Smooth muscle cell of trachea (primary cell): ENCODE results near the gene CLCN3. TPM values are rescaled to one million over a fixed set of nuclear protein-coding genes. Genes with fewer than 3 reads are reported as not detected.

ENCODE experiments used
- total RNA-seq: library from RNA; depleted of rRNA; stranded (reverse); fragments of >200 nt; gene quantifications from 2 replicates; pipeline ENCODE4 v1.2.1, GENCODE V29; 2014

Gene CLCN3
- 53.4 and 69.8 TPM in 2 replicates for total RNA-seq

DNA sequence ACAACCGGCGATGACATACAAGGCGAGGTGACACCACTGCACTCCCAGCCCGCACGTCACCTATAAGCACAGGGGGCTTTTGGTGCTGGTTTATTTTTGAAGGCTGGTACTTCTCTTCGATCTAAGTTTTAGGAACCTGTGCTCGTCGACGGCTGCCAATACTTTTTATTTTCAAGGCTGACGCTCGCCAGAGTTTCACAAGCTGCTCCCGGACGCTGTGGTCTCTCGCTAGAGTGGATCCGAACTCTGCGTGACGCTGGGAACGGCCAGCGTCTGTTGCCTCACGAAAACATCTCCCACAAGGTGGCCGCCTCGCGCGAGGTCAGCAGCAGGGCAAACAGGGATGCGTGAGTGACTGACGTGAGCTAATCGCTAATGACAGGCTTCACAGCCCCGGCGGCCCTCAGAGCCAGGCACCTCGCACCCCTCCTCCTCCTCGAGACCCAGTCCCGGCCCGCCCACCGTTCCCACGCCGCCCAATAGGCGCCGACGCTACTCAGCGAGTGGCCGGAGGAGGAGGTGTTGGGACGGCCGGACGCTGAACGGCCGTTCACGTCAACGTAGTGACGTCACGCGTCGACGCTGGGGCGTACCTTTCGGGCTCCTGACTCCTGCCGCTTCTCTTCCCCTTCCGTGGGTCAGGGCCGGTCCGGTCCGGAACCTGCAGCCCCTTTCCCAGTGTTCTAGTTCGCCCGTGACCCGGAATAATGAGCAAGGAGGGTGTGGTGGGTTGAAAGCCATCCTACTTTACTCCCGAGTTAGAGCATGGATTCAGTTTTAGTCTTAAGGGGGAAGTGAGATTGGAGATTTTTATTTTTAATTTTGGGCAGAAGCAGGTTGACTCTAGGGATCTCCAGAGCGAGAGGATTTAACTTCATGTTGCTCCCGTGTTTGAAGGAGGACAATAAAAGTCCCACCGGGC, at the start of gene CLCN3:
CLCN3 (plus strand) TSS at position 621 of the 922 bp plus-strand sequence. CDS start 15,351 bp downstream, outside the sequence.

DNA sequence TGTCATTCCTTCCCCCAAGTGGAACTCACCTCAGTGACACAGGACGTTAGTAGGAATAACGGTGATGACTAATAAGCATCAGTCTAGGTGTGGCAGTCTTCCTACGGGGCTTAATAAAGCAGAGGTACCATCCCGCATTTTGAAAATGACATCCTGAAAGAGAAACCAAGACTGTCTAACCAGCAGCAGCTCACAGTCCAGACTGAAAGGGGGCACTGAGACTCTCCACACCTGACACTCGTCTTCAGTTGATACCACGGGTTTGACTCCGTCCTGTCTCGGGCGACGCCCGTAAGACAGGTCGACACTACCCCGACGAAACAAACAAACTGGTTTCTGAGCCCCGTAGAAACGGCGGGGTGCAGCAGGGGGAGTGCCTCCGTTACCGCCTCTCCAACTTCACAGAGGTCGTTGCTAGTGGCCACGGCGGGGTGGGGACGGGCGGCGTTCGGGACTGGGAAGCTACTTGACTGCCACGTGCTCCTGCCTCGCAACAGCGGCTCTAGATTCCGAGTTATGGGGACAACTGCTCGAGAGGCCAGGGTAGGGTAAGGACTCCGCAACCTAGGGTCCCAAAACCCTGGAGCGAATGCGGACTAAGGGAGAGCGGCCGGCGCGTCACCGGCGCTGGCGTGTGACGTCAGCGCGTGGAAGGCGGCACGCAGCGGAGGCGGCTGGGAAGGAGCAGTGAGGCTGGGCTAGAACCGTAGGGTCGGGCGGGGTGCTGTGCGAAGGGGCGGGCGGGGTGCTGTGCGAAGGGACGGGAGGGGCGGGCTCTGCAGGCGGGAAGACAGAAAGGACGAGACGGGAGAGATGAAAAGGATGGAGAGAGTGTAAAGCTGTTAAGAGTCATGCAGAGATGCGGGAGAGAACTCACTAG, 8.1 kb upstream of the CLCN3 start, which contains the start of gene NEK1:
NEK1 (minus strand) TSS at position 593 of the 880 bp plus-strand sequence. CDS start 9,953 bp downstream, outside the sequence.

DNA sequence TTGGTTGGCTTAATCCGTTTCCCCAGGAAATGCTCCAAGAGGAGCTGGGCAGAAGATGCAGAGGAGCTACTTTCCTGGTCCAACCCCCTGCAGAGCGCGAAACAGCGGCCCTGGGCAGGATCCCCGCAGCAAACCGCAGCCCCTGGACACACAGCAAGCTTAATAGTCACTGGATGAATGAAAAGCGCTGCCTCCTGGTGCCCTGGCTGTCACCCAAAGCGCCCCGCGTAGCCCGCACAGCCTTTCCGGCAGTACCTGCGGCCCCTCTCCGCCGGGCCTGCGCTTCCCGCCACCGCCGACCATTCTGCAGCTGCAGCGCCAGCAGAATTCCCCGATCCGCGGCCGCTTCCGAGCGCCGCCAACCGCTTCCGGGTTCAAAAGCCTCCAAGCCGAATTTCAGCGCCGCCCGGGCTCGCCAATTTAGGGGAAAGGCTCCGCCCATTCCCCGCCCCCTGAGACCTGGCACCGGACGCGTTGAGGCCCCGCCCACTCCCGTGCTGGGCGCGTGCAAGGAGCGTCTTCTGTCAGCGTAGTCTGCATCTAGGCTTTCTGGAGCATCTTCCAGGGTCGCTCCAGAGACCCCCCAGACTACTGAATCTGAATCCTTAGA, 137.3 kb downstream of the CLCN3 start, which contains the start of gene HPF1:
HPF1 (minus strand) TSS at position 370 of the 610 bp plus-strand sequence; CDS start at position 303, 67 bp downstream.

Other genes starting within 250 kb of the CLCN3 start
- gene NEK1, start 8.0 kb upstream of the CLCN3 start, total RNA-seq = 10.4 and 17.9 TPM in 2 replicates
- 19.4 and 50.3 TPM in 2 replicates for gene HPF1, start 137.4 kb downstream of the CLCN3 start, total RNA-seq